GM20000 (cell line): Measurements from ENCODE around the gene KDM8.

Experiments
- DNase-seq: peaks from one replicate; pipeline ENCODE4 v3.0.0; 2012; ENCODE audit warnings: low spot score
- TF ChIP-seq, protein P1 (sequence below): IDR thresholded peaks from 2 replicates; pipeline ENCODE4 v1.5.1; 2012; ENCODE audit warnings: mild to moderate bottlenecking, control low read depth; ENCODE audit errors: extremely low read depth, missing control alignments

Gene KDM8

DNA sequence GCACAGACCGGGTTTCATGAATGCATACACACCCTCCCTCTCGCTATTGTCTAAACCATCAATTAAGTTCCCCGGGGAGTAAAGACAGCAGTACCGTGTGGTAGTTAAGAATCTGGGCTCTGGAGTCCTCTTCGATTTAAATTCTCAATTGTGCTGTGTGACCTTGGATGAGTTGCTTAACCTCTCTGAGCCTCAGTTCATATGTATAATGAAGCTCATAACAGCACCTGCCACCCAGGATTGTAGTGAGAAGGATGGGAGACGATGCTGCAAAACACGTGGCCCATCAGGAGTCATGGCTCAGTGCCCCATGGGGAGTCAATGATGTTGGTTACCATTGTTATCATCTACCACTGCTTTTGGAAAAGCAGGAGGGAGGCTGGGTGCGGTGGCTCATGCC lies 34.5 kb upstream of the KDM8 start:
- DNase-seq, result no peak
- TF ChIP-seq, protein P1, sequence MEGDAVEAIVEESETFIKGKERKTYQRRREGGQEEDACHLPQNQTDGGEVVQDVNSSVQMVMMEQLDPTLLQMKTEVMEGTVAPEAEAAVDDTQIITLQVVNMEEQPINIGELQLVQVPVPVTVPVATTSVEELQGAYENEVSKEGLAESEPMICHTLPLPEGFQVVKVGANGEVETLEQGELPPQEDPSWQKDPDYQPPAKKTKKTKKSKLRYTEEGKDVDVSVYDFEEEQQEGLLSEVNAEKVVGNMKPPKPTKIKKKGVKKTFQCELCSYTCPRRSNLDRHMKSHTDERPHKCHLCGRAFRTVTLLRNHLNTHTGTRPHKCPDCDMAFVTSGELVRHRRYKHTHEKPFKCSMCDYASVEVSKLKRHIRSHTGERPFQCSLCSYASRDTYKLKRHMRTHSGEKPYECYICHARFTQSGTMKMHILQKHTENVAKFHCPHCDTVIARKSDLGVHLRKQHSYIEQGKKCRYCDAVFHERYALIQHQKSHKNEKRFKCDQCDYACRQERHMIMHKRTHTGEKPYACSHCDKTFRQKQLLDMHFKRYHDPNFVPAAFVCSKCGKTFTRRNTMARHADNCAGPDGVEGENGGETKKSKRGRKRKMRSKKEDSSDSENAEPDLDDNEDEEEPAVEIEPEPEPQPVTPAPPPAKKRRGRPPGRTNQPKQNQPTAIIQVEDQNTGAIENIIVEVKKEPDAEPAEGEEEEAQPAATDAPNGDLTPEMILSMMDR, result no peak

DNA sequence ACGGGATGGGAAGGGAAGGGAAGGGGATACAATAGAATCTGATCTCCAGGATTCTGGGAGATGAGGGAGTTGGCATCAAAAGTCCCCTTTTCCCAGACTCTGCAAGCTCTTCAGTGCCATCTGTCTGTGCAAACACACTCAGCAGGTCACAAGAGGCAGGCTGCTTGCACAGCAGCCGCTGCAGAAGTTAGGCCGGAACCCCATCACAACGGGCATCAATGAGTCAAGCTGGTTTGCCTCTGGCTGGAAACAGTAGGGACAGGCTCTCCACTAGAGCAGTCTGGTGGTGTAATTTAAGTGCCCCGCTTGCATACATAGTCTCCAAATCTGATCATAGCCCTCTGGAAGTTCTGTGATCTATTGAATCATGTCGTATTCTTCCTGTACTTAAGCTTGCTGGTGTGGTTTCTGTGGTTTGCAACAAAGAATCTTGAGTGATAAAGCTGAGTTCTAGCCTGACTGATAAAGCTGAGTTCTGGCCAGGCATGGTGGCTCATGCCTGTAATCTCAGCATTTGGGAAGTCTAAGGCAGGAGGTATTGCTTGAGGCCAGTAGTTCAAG lies 33.7 kb upstream of the KDM8 start:
- no peak for DNase-seq
- TF ChIP-seq, protein P1, result no peak

GRCh38 chr16:27171584-27171983 lies 31.7 kb upstream of the KDM8 start:
- TF ChIP-seq, protein P1, result no peak
- DNase-seq, result no peak

DNA sequence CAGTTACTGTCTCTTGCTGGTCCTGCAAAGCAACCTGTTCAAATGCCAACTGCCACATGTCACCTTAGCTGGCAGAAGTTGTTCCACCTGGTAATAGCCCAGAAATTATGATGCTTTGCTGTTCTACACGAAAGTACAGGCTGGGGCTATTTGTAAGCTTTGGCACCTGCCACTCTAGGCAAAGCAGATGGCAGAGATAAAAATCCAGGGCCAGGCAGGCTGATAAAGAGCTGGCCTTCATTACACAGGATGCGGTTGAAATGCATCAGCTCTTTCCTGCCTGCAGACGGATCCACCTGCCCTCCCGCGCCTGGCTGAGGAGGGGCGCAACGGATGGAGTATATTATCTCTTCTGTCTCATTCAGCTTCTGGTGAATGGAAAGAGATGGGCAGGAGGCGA lies 29.3 kb upstream of the KDM8 start:
- DNase-seq, result no peak
- TF ChIP-seq, protein P1, result no peak

GRCh38 chr16:27174798-27175197 lies 28.5 kb upstream of the KDM8 start:
- DNase-seq, result no peak
- TF ChIP-seq, protein P1, result no peak

DNA sequence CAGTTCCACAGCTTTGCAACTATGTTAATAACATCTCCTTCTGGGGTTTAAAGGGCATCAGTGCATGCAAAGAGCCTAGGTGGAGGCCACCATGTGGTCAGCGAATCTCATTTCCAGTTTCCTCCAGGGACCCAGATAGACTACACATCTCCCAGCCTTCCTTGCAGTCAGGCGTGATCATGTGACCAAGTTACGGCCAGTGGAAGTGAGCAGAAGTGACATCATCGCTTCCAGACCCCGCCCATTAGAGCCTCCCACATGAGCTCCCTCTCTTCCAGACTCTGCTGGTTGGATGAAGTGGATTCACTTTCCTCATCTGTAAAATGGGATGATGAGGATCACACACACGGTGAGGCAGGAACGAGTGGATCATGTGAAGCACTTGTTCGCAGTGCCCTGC lies 27.4 kb upstream of the KDM8 start:
- TF ChIP-seq, protein P1, result no peak
- no peak for DNase-seq

DNA sequence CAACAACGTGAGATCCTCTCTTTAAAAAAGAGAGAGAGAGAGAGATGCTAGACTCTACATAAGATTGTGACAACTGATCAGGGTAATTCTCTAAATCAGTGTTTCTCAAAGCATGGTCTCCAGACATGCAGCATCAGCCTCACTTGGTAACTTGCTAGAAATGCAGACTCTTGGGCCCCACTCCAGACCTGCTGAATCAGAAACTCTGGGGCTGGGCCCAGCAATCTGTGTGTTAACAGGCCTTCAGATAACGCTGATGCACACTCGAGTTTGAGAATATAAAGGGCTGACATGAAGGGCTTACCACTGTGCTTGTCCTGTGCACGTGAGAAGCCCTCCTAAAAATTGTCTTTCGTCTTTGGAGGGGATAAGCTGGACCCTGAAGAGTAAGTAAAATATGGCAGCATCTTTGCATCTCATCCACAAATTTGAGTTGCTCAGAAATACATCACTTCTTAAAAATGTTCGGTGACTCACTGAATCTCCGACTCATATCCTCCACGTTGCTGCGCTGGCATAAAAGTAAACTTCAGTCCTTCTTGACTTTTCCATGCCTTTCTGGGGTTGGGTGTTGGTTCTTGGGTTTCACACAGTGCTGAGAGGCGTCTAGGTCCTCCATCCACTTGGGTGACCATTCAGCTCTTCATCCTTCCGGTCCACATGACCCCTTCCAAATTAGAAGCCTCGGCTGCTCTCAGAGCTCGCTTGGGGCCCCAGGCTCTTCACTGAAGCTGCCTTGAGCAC lies 26.1 kb upstream of the KDM8 start:
- TF ChIP-seq, protein P1, result no peak
- DNase-seq, result no peak
